Parathyroid adenoma (tissue), 2 donors: ENCODE results near the gene RND3.

Experiments
- H2AFZ ChIP-seq: fragments of 300-600 bp; sonication (generic); one replicate; pipeline ENCODE4 v1.7.0; 2017; ENCODE audit warnings: antibody characterized with exemption, mild to moderate bottlenecking
- H3K27ac ChIP-seq: fragments of 300-600 bp; sonication (generic); one replicate; pipeline ENCODE4 v1.7.0; 2017
- H3K27me3 ChIP-seq: fragments of 300-600 bp; sonication (generic); one replicate; pipeline ENCODE4 v1.7.0; 2017; ENCODE audit warnings: low read length; ENCODE audit not compliant: control insufficient read depth, insufficient read depth
- H3K36me3 ChIP-seq: fragments of 300-600 bp; sonication (generic); one replicate; pipeline ENCODE4 v1.7.0; 2017; ENCODE audit warnings: low read length; ENCODE audit not compliant: control insufficient read depth, insufficient read depth
- H3K4me1 ChIP-seq: fragments of 300-600 bp; sonication (generic); one replicate; pipeline ENCODE4 v1.7.0; 2017; ENCODE audit warnings: control low read depth
- H3K4me2 ChIP-seq: fragments of 300-600 bp; sonication (generic); one replicate; pipeline ENCODE4 v1.7.0; 2017; ENCODE audit warnings: low read length
- H3K4me3 ChIP-seq: fragments of 300-600 bp; sonication (generic); one replicate; pipeline ENCODE4 v1.7.0; 2017; ENCODE audit warnings: low read depth, low read length
- H3K79me2 ChIP-seq: fragments of 300-600 bp; sonication (generic); one replicate; pipeline ENCODE4 v1.7.0; 2017; ENCODE audit warnings: control low read depth
- H3K9ac ChIP-seq: fragments of 300-600 bp; sonication (generic); one replicate; pipeline ENCODE4 v1.7.0; 2017; ENCODE audit warnings: mild to moderate bottlenecking
- H3K9me3 ChIP-seq: fragments of 300-600 bp; sonication (generic); one replicate; pipeline ENCODE4 v1.7.0; 2017; ENCODE audit warnings: low read length; ENCODE audit not compliant: control insufficient read depth
- CTCF ChIP-seq: fragments of 300-600 bp; sonication (generic); IDR thresholded peaks from one replicate; pipeline ENCODE4 v1.7.0; 2017; ENCODE audit warnings: antibody characterized with exemption, mild to moderate bottlenecking
- donor health status: primary hyperparathyroidism.

RND3 gene

GRCh38 chr2:150478200-150478974 lies 9.1 kb downstream of the RND3 start:
- Histone ChIP-seq H3K4me1 (no peaks in the 10 kb centered on the region), H3K79me2 (no peaks in the 10 kb centered on the region), H3K4me2 (no peak overlapping the region), H3K27me3 (no peaks in the 10 kb centered on the region), H3K27ac (no peak overlapping the region), H3K9ac (no peak overlapping the region), H3K36me3 (no peaks in the 10 kb centered on the region), H3K4me3 (no peak overlapping the region), H2AFZ (no peak overlapping the region), H3K9me3 (no peaks in the 10 kb centered on the region)
- no peak for TF ChIP-seq CTCF

GRCh38 chr2:150477347-150477746 lies 10.1 kb downstream of the RND3 start:
- Histone ChIP-seq H3K4me3 (no peak overlapping the region), H3K79me2 (no peaks in the 10 kb centered on the region), H3K9me3 (no peaks in the 10 kb centered on the region), H3K36me3 (no peaks in the 10 kb centered on the region), H2AFZ (no peak overlapping the region), H3K27me3 (no peaks in the 10 kb centered on the region), H3K4me2 (no peak overlapping the region), H3K9ac (no peak overlapping the region), H3K4me1 (no peaks in the 10 kb centered on the region), H3K27ac (no peak overlapping the region)
- TF ChIP-seq CTCF = no peak

- no peak overlapping the region for H3K9ac ChIP-seq
- no peaks in the 10 kb centered on the region for H3K36me3 ChIP-seq
- TF ChIP-seq CTCF = no peak
- no peaks in the 10 kb centered on the region for H3K9me3 ChIP-seq
- no peak overlapping the region for H3K4me3 ChIP-seq
- H3K79me2 ChIP-seq = no peaks in the 10 kb centered on the region
- H3K4me2 ChIP-seq = no peak overlapping the region
- H2AFZ ChIP-seq = no peak overlapping the region
- no peaks in the 10 kb centered on the region for H3K27me3 ChIP-seq
- H3K4me1 ChIP-seq = no peaks in the 10 kb centered on the region
- no peak overlapping the region for H3K27ac ChIP-seq
Observed at GRCh38 chr2:150476809-150477302, 10.6 kb downstream of the RND3 start.

GRCh38 chr2:150476286-150476685 lies 11.2 kb downstream of the RND3 start:
- TF ChIP-seq CTCF = no peak
- Histone ChIP-seq H3K27ac (no peak overlapping the region), H3K4me1 (no peaks in the 10 kb centered on the region), H3K4me2 (no peak overlapping the region), H3K79me2 (no peaks in the 10 kb centered on the region), H3K4me3 (no peak overlapping the region), H2AFZ (no peak overlapping the region), H3K9me3 (no peaks in the 10 kb centered on the region), H3K27me3 (no peaks in the 10 kb centered on the region), H3K9ac (no peak overlapping the region), H3K36me3 (no peaks in the 10 kb centered on the region)
